GM19467 (cell line): ENCODE results near the gene MRPL39.

Experiments used
- ATAC-seq: cut with Tn5 transposase; IDR thresholded peaks from one replicate; pipeline ENCODE4 v1.9.1; 2021; ENCODE audit warnings: mild to moderate bottlenecking, moderate library complexity; ENCODE audit not compliant: unreplicated experiment

MRPL39 gene

GRCh38 chr21:25569711-25570110, 37.6 kb downstream of the MRPL39 start:
- ATAC-seq = no peak

DNA sequence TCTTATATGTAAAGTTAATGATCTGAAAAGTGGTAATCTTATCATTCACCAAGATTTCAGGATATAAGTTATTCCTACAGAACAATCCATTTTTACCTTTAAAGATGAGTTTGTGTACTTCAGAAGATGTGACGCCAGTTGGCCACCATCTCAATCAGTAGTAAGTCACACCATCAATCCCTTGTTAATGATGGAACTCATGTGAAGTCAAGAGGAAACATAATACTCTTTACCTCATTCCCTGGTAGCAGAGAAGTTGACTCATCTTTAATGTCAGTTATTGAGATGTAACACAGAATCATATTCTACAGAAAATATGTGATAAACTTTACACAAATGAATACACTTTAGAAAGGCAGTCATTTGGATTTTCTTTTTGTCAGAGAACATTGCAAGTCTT, 38.2 kb downstream of the MRPL39 start:
- no peak for ATAC-seq

GRCh38 chr21:25568246-25568645, 39.0 kb downstream of the MRPL39 start:
- ATAC-seq = no peak

GRCh38 chr21:25567472-25567871, 39.8 kb downstream of the MRPL39 start:
- no peak for ATAC-seq

DNA sequence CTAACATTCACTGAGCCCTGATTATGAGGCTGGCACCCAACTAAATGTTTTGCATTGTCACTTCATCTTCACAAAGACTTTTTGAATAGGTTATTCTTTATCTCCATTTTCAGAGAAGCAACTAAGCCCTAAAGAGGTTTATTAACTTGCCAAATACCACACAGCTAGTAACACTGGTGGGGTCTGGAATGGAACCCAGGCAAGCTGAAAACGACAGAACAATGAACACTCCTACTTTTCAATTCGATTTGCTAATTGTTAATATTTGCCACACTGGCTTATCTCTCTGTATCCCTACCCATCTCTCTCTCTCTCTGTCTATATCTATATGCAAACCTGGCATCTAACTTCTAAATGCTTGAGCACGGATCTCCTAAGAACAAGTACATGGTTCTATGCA, 40.6 kb downstream of the MRPL39 start:
- ATAC-seq = no peak

GRCh38 chr21:25565272-25566211, 41.7 kb downstream of the MRPL39 start:
- ATAC-seq = no peak

DNA sequence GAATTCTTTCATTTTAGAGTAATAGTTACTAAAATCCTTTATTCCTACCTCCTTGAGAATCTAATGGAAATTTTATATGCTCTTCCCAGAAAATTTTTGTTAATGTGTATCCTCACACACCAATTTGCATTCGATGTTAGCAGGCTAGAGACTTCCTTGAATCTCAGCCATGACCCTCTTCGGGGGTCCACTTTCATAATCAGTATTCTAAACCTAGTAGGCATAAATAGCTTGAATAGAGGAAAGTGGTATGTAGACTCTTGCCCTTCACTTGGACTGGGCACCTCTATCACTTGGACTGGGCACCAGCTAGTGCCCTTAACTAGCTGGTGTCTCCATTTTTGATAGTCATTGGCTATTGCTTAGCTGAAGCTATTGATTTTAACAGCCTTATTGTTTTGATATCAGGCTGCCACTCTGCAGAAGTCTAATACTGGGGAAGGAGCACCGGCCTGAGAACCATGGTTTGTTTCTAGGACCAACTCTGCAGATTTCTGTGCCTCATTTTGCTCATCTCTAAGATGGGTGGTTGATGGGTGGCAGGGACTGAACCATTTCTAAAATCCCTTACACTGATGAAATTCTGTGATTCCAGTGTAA, 42.8 kb downstream of the MRPL39 start:
- ATAC-seq = no peak

- no peak for ATAC-seq
Observed at GRCh38 chr21:25563361-25564116, 43.7 kb downstream of the MRPL39 start.

DNA sequence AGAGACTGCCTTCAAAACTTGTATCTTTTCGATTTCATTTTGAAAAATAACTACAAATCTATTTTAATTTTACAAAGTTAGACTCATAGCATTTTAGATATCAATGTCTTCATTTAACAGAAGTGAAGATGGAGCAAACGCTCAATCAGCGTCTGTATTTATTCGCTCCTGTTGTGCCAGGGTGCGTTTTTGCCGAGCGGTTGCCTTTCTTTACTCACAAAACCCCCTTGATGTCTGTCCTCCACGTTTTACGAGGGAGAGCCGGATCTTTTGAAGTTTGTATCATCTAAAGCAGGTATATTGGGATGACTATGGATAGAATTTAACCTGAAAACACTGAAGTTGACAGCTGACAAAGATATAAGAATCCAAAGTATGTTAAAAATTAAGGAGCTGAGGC, 44.6 kb downstream of the MRPL39 start:
- no peak for ATAC-seq

- ATAC-seq = peak; percentile 28
Observed at GRCh38 chr21:25561668-25562641, 45.3 kb downstream of the MRPL39 start.

- ATAC-seq = no peak
Observed at GRCh38 chr21:25560891-25561290, 46.4 kb downstream of the MRPL39 start.

- ATAC-seq = no peak
Observed at GRCh38 chr21:25560271-25560685, 47.0 kb downstream of the MRPL39 start.

DNA sequence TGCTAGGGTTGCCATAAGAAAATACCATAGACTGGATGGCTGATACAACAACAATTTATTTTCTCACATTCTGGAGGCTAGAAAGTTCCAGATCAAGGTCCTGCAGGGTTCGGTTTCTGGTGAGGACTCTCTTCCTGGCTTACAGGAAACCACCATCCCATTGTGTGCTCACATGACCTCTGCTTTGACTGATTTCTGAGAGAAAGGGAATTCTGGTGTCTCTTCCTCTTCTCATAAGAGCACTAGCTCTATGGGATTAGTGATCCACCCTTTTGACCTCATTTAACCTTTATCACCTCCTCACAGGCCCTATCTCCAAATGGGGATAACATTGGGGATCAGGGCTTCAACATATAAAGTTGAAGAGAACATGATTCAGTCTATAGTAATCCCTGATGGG, 47.5 kb downstream of the MRPL39 start:
- no peak for ATAC-seq

GRCh38 chr21:25558123-25558522, 49.2 kb downstream of the MRPL39 start:
- no peak for ATAC-seq

DNA sequence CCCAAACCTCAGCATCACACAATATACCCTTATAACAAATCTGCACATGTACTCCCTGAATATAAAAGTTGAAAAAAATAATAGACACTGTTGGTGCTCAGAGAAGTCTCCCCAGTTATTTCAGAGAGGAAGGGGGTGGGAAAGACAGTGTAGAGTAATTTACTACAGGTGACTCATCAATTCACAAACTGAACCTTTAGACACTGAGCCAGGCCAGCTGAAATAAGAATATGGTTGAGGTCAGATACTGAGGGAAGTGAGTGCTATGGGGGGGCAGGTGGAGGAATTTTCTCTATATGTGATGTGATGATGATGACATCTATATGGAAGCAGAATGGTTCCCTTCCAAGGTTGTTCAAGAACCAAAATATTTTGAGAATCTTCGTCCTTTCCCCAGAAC, 50.1 kb downstream of the MRPL39 start:
- ATAC-seq = no peak

DNA sequence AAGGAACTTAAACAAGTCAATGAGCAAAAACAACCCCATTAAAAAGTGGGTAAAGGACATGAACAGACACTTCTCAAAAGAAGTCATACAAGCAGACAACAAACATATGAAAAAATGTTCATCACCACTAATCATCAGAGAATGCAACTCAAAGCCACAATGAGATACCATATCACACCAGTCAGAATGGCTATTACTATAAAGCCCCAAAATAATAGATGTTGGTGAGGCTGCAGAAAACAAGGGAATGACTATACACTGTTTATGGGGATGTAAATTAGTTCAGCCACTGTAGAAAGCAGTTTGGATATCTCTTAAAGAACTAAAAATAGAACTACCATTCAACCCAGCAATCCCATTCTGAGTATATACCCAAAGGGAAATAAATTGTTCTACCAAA, 51.2 kb downstream of the MRPL39 start:
- ATAC-seq = no peak

DNA sequence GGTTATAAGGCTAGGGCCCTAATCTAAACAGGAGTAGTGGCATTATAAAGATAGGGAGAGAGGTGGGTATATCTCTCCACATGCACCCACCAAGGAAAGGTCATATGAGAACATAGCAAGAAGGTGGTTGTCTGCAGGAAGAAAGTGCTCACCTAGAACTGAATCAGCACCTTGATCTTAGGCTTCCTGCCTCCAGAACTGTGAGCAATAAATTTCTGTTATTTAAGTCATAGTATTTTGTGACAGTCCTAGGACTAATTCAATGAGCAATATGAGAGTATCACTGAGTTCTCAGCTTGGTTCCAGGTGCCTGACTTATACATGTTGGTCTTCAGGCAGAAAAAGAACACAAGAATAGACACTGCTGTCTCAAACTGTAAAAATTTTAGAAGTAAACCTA, 51.8 kb downstream of the MRPL39 start:
- ATAC-seq = no peak

- no peak for ATAC-seq
Observed at GRCh38 chr21:25552856-25553255, 54.4 kb downstream of the MRPL39 start.

DNA sequence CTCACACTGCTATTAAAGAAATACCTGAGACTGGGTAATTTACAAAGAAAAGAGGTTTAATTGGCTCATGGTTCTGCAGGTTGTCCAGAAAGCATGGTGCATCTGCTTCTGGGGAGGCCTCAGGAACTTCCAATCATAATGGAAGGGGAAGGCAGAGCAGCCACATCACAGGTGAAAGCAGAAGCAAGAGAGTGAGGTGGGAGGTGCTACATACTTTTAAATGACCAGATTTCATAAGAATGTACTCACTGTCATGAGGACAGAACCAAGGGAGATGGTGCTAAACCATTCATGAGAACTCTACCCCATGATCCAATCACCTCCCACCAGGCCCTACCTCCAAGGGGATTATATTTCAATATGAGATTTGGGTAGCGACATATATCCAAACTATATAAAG, 55.7 kb downstream of the MRPL39 start:
- ATAC-seq = no peak

GRCh38 chr21:25550352-25551120, 56.7 kb downstream of the MRPL39 start:
- ATAC-seq = no peak
